ENCODE measurements around the gene ZBTB7B.
A peak's percentile ranks its signal among the peaks of the same experiment; 100 is the strongest.

Gene ZBTB7B

GRCh38 chr1:155015527-155016230 is 13.1 kb downstream of the ZBTB7B start:
- DNase-seq (ENCODE audit: low read depth in 1 of 2, low spot score in 1 of 2): no peak

GRCh38 chr1:155016231-155016831 is 13.7 kb downstream of the ZBTB7B start:
- no peak for DNase-seq (ENCODE audit: low read depth in 1 of 2, low spot score in 1 of 2)

GRCh38 chr1:155017041-155017945 is 14.7 kb downstream of the ZBTB7B start:
- peak; percentile 79 to 89 for DNase-seq (ENCODE audit: low read depth in 1 of 2, low spot score in 1 of 2)

GRCh38 chr1:155017946-155018316 is 15.3 kb downstream of the ZBTB7B start:
- no peak for DNase-seq (ENCODE audit: low read depth in 1 of 2, low spot score in 1 of 2)

- DNase-seq (ENCODE audit: low read depth in 1 of 2, low spot score in 1 of 2): no peak
These were observed 16.2 kb downstream of the ZBTB7B start for GRCh38 chr1:155018617-155019348.

GRCh38 chr1:155019377-155020245 is 17.0 kb downstream of the ZBTB7B start:
- DNase-seq (ENCODE audit: low read depth in 1 of 2, low spot score in 1 of 2): no peak

- no peak for DNase-seq (ENCODE audit: low read depth in 1 of 2, low spot score in 1 of 2)
These were observed 19.7 kb downstream of the ZBTB7B start for GRCh38 chr1:155022136-155022926.

- DNase-seq (ENCODE audit: low read depth in 1 of 2, low spot score in 1 of 2): no peak
These were observed 20.3 kb downstream of the ZBTB7B start for GRCh38 chr1:155022927-155023236.

GRCh38 chr1:155023627-155024026 is 21.0 kb downstream of the ZBTB7B start:
- DNase-seq (ENCODE audit: low read depth in 1 of 2, low spot score in 1 of 2): no peak

- DNase-seq (ENCODE audit: low read depth in 1 of 2, low spot score in 1 of 2): no peak
These were observed 21.7 kb downstream of the ZBTB7B start for GRCh38 chr1:155024315-155024714.

- no peak for DNase-seq (ENCODE audit: low read depth in 1 of 2, low spot score in 1 of 2)
These were observed 23.6 kb downstream of the ZBTB7B start for GRCh38 chr1:155026154-155026553.

- no peak for DNase-seq (ENCODE audit: low read depth in 1 of 2, low spot score in 1 of 2)
These were observed 24.0 kb downstream of the ZBTB7B start for GRCh38 chr1:155026588-155026987.

GRCh38 chr1:155029513-155030242 is 27.1 kb downstream of the ZBTB7B start:
- DNase-seq (ENCODE audit: low read depth in 1 of 2, low spot score in 1 of 2): no peak

- no peak for DNase-seq (ENCODE audit: low read depth in 1 of 2, low spot score in 1 of 2)
These were observed 27.7 kb downstream of the ZBTB7B start for GRCh38 chr1:155030243-155030795.

- no peak for DNase-seq (ENCODE audit: low read depth in 1 of 2, low spot score in 1 of 2)
These were observed 28.3 kb downstream of the ZBTB7B start for GRCh38 chr1:155030899-155031298.

- DNase-seq (ENCODE audit: low read depth in 1 of 2, low spot score in 1 of 2): no peak
These were observed 30.3 kb downstream of the ZBTB7B start for GRCh38 chr1:155032886-155033285.

GRCh38 chr1:155033524-155033923 is 30.9 kb downstream of the ZBTB7B start, which contains the start of the genes DCST1 and DCST2:
DCST1 (plus strand) TSS chr1:155033824; CDS start chr1:155034037, 213 bp downstream.
DCST2 (minus strand) TSS chr1:155033781; CDS start chr1:155033701, 80 bp downstream.
- DNase-seq (ENCODE audit: low read depth in 1 of 2, low spot score in 1 of 2): no peak
